Measurements from ENCODE around the gene C6orf120. TPM values are rescaled to one million over a fixed set of nuclear protein-coding genes. Genes with fewer than 3 reads are reported as not detected.

Gene C6orf120
- total RNA-seq, 1 donor from 2014 or later: 34.6 TPM

DNA sequence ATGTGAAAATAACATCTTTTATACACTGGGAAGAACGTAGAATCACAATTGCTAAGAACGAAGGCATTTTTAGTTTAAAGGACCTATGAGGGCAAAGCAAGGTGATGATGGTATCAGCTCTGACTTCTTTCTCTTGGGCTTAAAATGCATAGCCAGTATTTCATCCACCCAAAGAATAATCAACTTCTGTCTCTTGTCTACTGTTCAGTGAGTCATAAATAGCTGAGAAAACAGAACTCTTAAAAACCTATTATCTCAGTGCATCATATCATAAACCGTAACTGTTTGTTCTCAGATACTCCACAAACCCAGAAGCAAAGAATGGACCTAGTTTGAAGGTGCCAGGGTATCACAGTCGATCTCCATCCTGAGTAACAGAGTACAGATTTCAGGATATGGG is 17.2 kb downstream of the C6orf120 start:
- H3K36me3 ChIP-seq (ENCODE audit: insufficient read depth, low read length): peaks cover 7% of the 10 kb centered on the region
- H2AFZ ChIP-seq (ENCODE audit: low read depth, low read length): no peak overlapping the region
- peaks cover 28% of the 10 kb centered on the region for H4K20me1 ChIP-seq (ENCODE audit: insufficient read depth, low read length)
- H3K9me3 ChIP-seq (ENCODE audit: insufficient read depth, low read depth, low read length): no peaks in the 10 kb centered on the region
- H3K4me3 Mint-ChIP-seq (ENCODE audit: unreplicated experiment): no peak overlapping the region
- DNase-seq (ENCODE audit: low read depth) (peak; percentile 27), FAIRE-seq (no peak)
- H3K4me1 Mint-ChIP-seq (ENCODE audit: low read depth, unreplicated experiment): peaks cover 8% of the 10 kb centered on the region
- H3K4me3 ChIP-seq (ENCODE audit: insufficient read depth, low read depth, low read length): no peak overlapping the region
- H3K4me2 ChIP-seq (ENCODE audit: low read length): no peak overlapping the region
- no peak overlapping the region for H3K9ac ChIP-seq (ENCODE audit: low read length)
- no peak overlapping the region for H3K27ac ChIP-seq (ENCODE audit: low read depth, low read length)
- H3K36me3 Mint-ChIP-seq (ENCODE audit: low read depth, unreplicated experiment): peaks cover 3% of the 10 kb centered on the region
- peaks cover 39% of the 10 kb centered on the region for H3K79me2 ChIP-seq (ENCODE audit: insufficient read depth, low read length)
- H3K27me3 ChIP-seq (ENCODE audit: insufficient read depth, low read length): no peaks in the 10 kb centered on the region
- TF ChIP-seq EZH2 (IDR thresholded peaks at IDR 0.05; ENCODE audit: insufficient read depth, low read length): no peak
- TF ChIP-seq, protein P1, sequence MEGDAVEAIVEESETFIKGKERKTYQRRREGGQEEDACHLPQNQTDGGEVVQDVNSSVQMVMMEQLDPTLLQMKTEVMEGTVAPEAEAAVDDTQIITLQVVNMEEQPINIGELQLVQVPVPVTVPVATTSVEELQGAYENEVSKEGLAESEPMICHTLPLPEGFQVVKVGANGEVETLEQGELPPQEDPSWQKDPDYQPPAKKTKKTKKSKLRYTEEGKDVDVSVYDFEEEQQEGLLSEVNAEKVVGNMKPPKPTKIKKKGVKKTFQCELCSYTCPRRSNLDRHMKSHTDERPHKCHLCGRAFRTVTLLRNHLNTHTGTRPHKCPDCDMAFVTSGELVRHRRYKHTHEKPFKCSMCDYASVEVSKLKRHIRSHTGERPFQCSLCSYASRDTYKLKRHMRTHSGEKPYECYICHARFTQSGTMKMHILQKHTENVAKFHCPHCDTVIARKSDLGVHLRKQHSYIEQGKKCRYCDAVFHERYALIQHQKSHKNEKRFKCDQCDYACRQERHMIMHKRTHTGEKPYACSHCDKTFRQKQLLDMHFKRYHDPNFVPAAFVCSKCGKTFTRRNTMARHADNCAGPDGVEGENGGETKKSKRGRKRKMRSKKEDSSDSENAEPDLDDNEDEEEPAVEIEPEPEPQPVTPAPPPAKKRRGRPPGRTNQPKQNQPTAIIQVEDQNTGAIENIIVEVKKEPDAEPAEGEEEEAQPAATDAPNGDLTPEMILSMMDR (IDR thresholded peaks at IDR 0.05; ENCODE audit: insufficient read depth, low read depth, low read length): no peak
- no peak overlapping the region for H3K27ac Mint-ChIP-seq (ENCODE audit: unreplicated experiment)
- H3K9me3 Mint-ChIP-seq (ENCODE audit: unreplicated experiment): no peaks in the 10 kb centered on the region
- H3K4me1 ChIP-seq (ENCODE audit: insufficient read depth, low read length): peaks cover 22% of the 10 kb centered on the region
- H3K27me3 Mint-ChIP-seq (ENCODE audit: low read depth, unreplicated experiment): no peaks in the 10 kb centered on the region

DNA sequence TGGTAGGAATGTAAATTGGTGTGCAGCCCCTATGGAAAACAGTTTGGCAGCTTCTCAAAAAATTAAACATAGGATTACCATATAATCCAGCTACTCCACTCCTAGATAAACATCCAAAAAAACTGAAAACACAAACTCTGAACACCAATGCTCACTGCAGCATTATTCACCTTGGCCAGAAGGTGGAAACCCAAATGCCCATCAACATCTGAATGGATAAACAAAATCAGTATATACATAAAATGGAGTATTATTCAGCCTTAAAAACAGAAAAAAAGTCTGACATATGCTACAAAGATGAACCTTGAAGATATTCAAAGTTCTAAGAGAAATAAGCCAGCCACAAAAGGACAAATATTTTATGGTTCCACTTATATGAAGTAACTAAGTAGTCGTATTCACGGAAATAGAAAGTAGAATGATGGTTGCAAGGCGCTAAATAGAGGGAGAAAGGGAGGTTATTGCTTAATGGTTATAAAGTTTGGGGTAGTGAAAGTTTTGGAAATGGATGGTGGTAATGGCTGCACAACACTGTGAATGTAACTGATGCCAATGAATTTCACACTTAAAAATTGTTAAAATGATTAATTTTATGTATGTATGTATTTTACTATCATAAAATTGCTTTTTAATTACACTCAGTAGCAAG is 18.4 kb downstream of the C6orf120 start:
- TF ChIP-seq, protein P1 (IDR thresholded peaks at IDR 0.05; ENCODE audit: insufficient read depth, low read depth, low read length): no peak
- no peak for TF ChIP-seq EZH2 (IDR thresholded peaks at IDR 0.05; ENCODE audit: insufficient read depth, low read length)
- no peaks in the 10 kb centered on the region for H3K27me3 Mint-ChIP-seq (ENCODE audit: low read depth, unreplicated experiment)
- peaks cover 3% of the 10 kb centered on the region for H3K36me3 Mint-ChIP-seq (ENCODE audit: low read depth, unreplicated experiment)
- H3K27me3 ChIP-seq (ENCODE audit: insufficient read depth, low read length): no peaks in the 10 kb centered on the region
- FAIRE-seq: no peak
- no peak overlapping the region for H3K27ac ChIP-seq (ENCODE audit: low read depth, low read length)
- no peaks in the 10 kb centered on the region for H3K9me3 ChIP-seq (ENCODE audit: insufficient read depth, low read depth, low read length)
- H3K79me2 ChIP-seq (ENCODE audit: insufficient read depth, low read length): peaks cover 39% of the 10 kb centered on the region
- no peak for DNase-seq (ENCODE audit: low read depth)
- no peaks in the 10 kb centered on the region for H3K36me3 ChIP-seq (ENCODE audit: insufficient read depth, low read length)
- H3K9me3 Mint-ChIP-seq (ENCODE audit: unreplicated experiment): no peaks in the 10 kb centered on the region
- no peak overlapping the region for H3K4me2 ChIP-seq (ENCODE audit: low read length)
- H3K9ac ChIP-seq (ENCODE audit: low read length): no peak overlapping the region
- H4K20me1 ChIP-seq (ENCODE audit: insufficient read depth, low read length): peaks cover 28% of the 10 kb centered on the region
- peaks cover 7% of the 10 kb centered on the region for H3K4me1 Mint-ChIP-seq (ENCODE audit: low read depth, unreplicated experiment)
- no peak overlapping the region for H3K4me3 ChIP-seq (ENCODE audit: insufficient read depth, low read depth, low read length)
- peaks cover 29% of the 10 kb centered on the region for H3K4me1 ChIP-seq (ENCODE audit: insufficient read depth, low read length)
- no peak overlapping the region for H3K4me3 Mint-ChIP-seq (ENCODE audit: unreplicated experiment)
- no peak overlapping the region for H2AFZ ChIP-seq (ENCODE audit: low read depth, low read length)
- no peak overlapping the region for H3K27ac Mint-ChIP-seq (ENCODE audit: unreplicated experiment)
